ENCODE results near the gene CYP11A1. TPM values are rescaled to one million over a fixed set of nuclear protein-coding genes. Genes with fewer than 3 reads are reported as not detected.
"Not testable (repeated sequence)": the region's sequence is repeated elsewhere in the genome, so short reads cannot be mapped to it uniquely, and the experiment has no call there.

CYP11A1 gene
- total RNA-seq, 4 donors from 2014 or later = 1.3 to 17.0 (median 9.5) TPM

GRCh38 chr15:74364936-74365597, 2.4 kb downstream of the CYP11A1 start:
- TF ChIP-seq POLR2A (IDR thresholded peaks at IDR 0.05) (no peak), CTCF (IDR thresholded peaks at IDR 0.05) (no peak)
- Histone ChIP-seq H3K27ac (peak overlapping the region; percentile 56 to 89 (median 82)), H3K36me3 (no peaks in the 10 kb centered on the region), H3K4me3 (peak overlapping the region; percentile 51 to 71 (median 63)), H3K27me3 (peaks cover 0 to 26% (median 0%) of the 10 kb centered on the region in 4 donors), H3K4me1 (peaks cover 4 to 51% (median 14%) of the 10 kb centered on the region in 3 donors), H3K9me3 (no peaks in the 10 kb centered on the region)
- intact Hi-C loops (cut with DNase I) = no loop called here
- 47 to 56% methylated on average over 6 to 7 of the region's 12 CpGs for WGBS, 2 donors
- DNase-seq = no peak

- no peak overlapping the region for H3K4me3 ChIP-seq
- peaks cover 7 to 73% (median 26%) of the 10 kb centered on the region in 3 donors for H3K4me1 ChIP-seq
- 88 to 92% methylated on average over 1 of the region's 1 CpG for WGBS, 2 donors
- intact Hi-C loops (cut with DNase I) = no loop called here
- TF ChIP-seq POLR2A (IDR thresholded peaks at IDR 0.05) (no peak), CTCF (IDR thresholded peaks at IDR 0.05) (no peak)
- DNase-seq = no peak
- H3K36me3 ChIP-seq = no peaks in the 10 kb centered on the region
- H3K27ac ChIP-seq = no peak overlapping the region
- peaks cover 0 to 22% (median 0%) of the 10 kb centered on the region in 4 donors for H3K27me3 ChIP-seq
- H3K9me3 ChIP-seq = no peaks in the 10 kb centered on the region
Measured at GRCh38 chr15:74362482-74362881, 5.0 kb downstream of the CYP11A1 start.

- intact Hi-C loops (cut with DNase I); H3K4me3 ChIP-seq; H3K9me3 ChIP-seq; DNase-seq; H3K36me3 ChIP-seq; H3K27me3 ChIP-seq: not testable (repeated sequence)
- WGBS, 2 donors = 11 to 29% methylated on average over 1 of the region's 1 CpG
- H3K4me1 ChIP-seq = peaks cover 6 to 73% (median 31%) of the 10 kb centered on the region in 3 donors
- peak overlapping the region in 3 of 4 donors; percentile 14 to 79 (median 73) for H3K27ac ChIP-seq
Measured at GRCh38 chr15:74360855-74361254, 6.6 kb downstream of the CYP11A1 start.

- H3K9me3 ChIP-seq; H3K36me3 ChIP-seq; intact Hi-C loops (cut with DNase I); H3K4me3 ChIP-seq; H3K27me3 ChIP-seq; DNase-seq: not testable (repeated sequence)
- 34 to 45% methylated on average over 6 of the region's 6 CpGs for whole genome bisulfite sequencing, 2 donors
- Histone ChIP-seq H3K27ac (peak overlapping the region; percentile 22 to 79 (median 49)), H3K4me1 (peaks cover 6 to 65% (median 26%) of the 10 kb centered on the region in 3 donors)
Measured at GRCh38 chr15:74359376-74359775, 8.1 kb downstream of the CYP11A1 start.

GRCh38 chr15:74357514-74357913, 9.9 kb downstream of the CYP11A1 start:
- WGBS, 2 donors = 42 to 53% methylated on average over 7 of the region's 7 CpGs
- H3K27ac ChIP-seq = peak overlapping the region; percentile 1 to 79 (median 45)
- DNase-seq; H3K36me3 ChIP-seq; intact Hi-C loops (cut with DNase I); H3K4me3 ChIP-seq; H3K27me3 ChIP-seq; H3K9me3 ChIP-seq: not testable (repeated sequence)
- H3K4me1 ChIP-seq = peaks cover 6 to 64% (median 26%) of the 10 kb centered on the region in 3 donors

GRCh38 chr15:74356050-74356449, 11.4 kb downstream of the CYP11A1 start:
- 75 to 89% methylated on average over 6 of the region's 6 CpGs for WGBS, 2 donors
- intact Hi-C loops (cut with DNase I) = not testable (repeated sequence)

GRCh38 chr15:74353992-74354391, 13.5 kb downstream of the CYP11A1 start:
- H3K36me3 ChIP-seq; H3K9me3 ChIP-seq; H3K27ac ChIP-seq; H3K4me3 ChIP-seq; intact Hi-C loops (cut with DNase I); DNase-seq: not testable (repeated sequence)
- Histone ChIP-seq H3K4me1 (peaks cover 6 to 52% (median 20%) of the 10 kb centered on the region in 3 donors), H3K27me3 (peaks cover 0 to 14% (median 0%) of the 10 kb centered on the region in 4 donors)
- WGBS, 2 donors = 81 to 100% methylated on average over 2 of the region's 2 CpGs

More at GRCh38 chr15:74356050-74356449, 11.4 kb downstream of the CYP11A1 start:
- not testable (repeated sequence) for H3K9me3 ChIP-seq, H3K4me3 ChIP-seq, DNase-seq, H3K36me3 ChIP-seq
- H3K27ac ChIP-seq = peak overlapping the region in 2 of 4 donors; percentile 70 to 79
- H3K27me3 ChIP-seq = peaks cover 0 to 14% (median 0%) of the 10 kb centered on the region in 4 donors
- peaks cover 6 to 56% (median 26%) of the 10 kb centered on the region in 3 donors for H3K4me1 ChIP-seq

All from esophagus squamous epithelium (tissue), 5 donors.